ENCODE results near the gene ALG2.
"Not testable (repeated sequence)": the region's sequence is repeated elsewhere in the genome, so short reads cannot be mapped to it uniquely, and the experiment has no call there.

ALG2 gene

DNA sequence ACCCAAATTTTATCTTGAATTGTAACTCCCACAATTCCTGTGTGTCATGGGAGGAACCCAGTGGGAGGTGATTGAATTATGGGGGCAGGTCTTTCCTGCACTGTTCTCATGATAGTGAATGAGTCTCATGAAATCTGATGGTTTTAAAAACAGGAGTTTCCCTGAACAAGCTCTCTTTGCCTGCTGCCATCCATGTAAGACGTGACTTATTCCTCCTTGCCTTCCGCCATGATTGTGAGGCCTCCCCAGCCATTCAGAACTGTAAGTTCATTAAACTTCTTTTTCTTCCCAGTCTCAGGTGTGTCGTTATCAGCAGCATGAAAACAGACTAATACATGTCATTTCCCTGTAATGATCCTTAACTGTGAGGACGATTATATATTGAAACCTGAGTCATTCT is 16.1 kb upstream of the ALG2 start:
- not testable (repeated sequence) for DNase-seq

DNA sequence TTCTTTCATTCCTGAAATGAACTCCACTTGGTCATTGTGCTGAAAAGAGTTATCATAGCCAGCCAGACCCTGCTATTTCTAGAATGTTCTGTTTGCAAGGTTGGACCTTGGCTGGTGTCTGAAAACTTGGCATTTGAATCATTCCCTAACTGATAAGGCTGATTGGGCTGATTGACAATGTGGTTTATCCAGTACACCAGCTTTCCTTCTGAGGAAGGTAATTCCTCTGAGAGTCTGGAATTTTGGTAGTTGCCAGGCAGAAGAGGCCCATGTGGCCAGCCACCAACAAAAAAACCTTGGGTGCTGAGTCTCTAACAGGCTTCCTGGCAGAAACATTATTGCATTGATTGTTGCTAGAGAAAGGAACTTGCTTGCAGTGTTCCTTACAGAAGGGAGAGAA is 15.6 kb upstream of the ALG2 start:
- DNase-seq, result no peak

DNA sequence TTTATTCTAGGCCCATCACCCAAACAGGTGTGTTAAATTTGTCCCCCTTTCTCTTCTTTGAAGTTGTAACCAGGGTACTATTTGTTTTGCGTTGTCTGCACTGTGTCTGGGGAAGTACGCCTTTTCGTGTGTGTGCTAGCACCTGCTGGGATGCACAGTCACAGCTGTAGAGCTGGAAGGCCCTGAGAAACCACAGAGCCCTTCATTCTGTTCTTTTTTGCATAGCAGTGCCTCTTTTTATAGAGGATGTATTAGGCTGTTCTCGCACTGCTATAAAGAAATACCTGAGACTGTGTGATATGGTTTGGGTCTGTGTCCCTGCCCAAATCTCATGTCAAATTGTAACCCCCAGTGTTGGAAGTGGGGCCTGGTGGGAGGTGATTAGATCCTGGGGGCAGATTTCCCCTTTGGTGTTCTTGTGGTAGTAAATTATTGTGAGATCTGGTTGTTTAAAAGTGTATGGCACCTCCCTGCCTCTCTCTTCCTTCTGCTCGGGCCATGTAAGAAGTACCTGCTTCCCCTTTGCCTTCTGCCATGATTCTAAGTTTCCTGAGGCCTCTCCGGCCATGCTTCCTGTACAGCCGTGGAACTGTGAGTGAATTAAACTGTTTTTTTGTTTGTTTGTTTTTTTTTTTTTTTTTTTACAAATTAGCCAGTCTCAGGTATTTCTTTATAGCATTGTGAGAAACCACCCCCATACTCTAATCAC is 14.3 kb upstream of the ALG2 start:
- DNase-seq, result no peak

DNA sequence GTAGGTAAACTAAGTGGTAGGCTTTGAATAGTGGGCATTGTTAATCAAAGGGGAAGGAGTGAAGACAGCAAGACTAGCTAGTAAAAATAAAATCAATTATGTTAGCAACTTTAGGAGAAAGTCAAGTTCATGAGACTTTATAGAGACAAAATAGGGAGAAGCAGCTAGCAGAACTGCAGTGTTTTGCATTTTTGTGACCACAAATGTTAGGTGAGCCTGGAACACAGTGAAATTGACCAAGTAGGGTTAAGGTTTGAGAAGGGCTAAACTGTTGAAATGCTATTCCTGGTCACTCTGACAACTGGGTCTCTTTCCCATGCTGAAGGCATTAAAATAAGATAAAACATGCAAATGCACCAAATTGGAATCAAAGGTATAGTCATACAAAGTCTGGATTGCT is 13.3 kb upstream of the ALG2 start:
- no peak for DNase-seq

- no peak for DNase-seq
Observed at GRCh38 chr9:99234618-99235017, 12.9 kb upstream of the ALG2 start.

DNA sequence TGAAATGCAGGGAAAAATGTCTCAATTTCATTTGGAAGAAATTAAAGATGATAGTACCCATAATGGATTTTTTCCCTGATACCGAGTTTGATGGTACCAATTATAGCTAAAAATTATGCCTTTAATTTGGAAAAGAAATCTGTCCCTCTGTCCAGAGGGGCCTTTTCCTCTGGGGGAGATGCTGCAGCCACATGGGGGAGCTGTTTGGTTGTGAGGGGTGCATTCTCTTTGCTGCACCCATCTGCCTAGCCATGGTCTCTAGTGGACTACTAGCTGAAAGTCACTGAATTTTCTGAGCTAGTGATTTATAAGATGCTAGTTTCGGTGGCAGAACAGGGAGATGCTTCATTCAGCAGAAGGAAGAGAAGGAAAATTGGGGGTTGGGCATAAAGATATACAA is 10.0 kb upstream of the ALG2 start:
- DNase-seq, result no peak

GRCh38 chr9:99230206-99230605 is 8.5 kb upstream of the ALG2 start:
- DNase-seq, result no peak

GRCh38 chr9:99226054-99226453 is 4.3 kb upstream of the ALG2 start:
- no peak for DNase-seq

DNA sequence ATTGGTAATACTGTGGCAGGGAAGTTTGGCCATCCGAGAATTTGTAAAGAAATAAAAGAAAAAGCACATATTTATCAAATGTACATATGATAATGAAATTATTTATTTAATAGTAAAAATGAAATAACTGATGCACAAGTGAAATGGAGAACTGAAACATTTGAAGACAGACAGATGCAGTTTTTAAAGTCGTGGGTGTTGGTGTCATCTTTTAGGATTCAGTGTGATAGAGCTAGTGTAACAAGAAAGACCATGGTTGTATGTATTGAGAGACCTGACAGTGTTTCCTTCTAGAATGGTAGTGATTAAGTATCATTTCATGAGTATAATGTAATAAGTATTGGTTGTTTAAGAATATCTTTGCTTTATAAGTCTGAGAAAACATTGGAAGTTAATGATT is 2.7 kb upstream of the ALG2 start:
- no peak for DNase-seq

- no peak for DNase-seq
Observed at GRCh38 chr9:99222416-99223270, 901 bp upstream of the ALG2 start.

- DNase-seq, result no peak
Observed at GRCh38 chr9:99221266-99221620, 499 bp downstream of the ALG2 start.

- DNase-seq, result no peak
Observed at GRCh38 chr9:99220011-99220410, 1.7 kb downstream of the ALG2 start.

- no peak for DNase-seq
Observed at GRCh38 chr9:99216073-99216472, 5.7 kb downstream of the ALG2 start.

DNA sequence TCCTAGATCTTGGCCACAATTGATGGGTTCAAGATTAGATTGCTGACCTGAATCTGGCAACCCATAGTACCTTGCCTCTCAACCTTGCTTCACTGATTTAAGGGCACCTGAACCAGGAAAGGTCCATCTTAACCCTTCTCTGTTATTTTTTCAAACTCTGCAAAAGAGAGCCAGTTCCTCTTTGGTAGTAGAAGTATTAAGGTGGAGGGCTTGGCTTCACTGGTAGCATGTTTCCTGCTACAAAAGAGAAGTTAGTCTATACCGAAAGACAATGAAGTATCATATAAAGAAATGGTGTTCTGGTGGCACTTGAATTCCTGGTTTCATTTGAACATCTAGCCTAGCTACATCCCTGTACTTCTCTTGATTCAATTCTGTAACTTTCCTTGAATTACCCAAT is 8.5 kb downstream of the ALG2 start:
- no peak for DNase-seq

GRCh38 chr9:99211746-99212145 is 10.0 kb downstream of the ALG2 start:
- DNase-seq, result no peak

DNA sequence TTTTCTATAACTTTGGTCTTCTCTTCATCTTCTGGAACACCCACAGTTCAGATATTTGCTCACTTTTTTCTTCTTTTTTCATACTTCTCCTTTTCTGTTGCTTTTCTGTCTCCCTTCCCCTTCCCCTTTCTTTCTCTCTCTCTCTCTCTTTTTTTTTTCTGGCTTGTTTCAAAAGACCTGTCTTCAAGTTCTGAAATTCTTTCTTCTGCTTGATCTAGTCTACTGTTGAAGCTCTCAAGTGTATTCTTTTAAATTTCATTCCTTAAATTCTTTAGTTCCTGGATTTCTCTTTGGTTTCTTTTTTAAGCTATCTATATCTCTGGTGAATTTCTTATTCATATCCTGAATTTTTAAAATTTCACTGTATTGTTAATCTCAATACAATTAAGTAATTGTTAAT is 11.2 kb downstream of the ALG2 start:
- DNase-seq, result no peak

DNA sequence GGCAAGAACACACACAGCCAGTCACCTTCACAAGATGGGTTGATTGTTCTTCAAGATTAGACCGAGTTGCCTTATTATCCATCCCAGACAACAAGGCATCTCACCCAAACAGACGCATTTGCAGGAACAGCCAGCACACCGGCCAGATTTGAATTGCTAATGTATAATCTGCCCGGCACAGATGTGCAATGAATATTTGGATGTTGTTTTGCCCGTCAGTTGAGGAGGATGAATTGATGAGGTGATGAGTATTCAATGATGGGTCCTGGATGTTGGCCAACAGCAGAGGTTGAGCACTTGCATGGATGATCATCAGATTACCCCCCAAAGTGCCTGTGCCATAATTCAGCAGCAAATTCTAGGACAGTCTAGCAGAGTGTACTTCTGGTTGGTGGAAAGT is 20.1 kb downstream of the ALG2 start:
- DNase-seq, result no peak

DNA sequence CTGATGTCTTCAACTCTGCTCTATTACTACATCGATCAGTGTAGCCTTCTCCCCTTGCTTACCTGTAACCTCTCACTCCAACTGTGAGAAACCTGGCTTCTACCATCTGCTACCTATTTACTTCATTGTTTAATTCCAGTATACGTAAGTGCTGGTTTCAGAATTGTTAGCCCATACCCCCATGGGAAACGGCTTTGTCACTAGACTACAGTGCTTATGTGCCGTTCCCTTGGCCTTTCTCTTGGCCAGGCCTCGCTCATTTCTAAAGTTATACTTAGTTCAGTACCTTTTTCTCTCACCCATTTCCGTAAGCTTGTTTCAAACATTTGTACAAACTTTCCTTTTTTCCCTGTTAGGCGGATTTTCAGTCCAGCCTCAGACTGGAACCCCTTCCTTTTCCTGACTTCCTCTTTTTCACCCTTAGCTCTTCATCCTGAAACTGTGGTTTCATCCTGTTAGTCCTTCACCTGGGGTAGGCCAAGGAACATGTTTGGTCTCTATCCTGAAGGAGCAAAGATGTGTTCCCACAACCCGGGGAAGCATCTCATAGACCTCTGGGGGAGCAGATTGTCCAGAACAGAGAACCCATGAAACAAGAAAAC is 21.7 kb downstream of the ALG2 start:
- DNase-seq, result no peak

- DNase-seq, result no peak
Observed at GRCh38 chr9:99197987-99198386, 23.8 kb downstream of the ALG2 start.

- DNase-seq, result no peak
Observed at GRCh38 chr9:99197124-99197630, 24.6 kb downstream of the ALG2 start.

- DNase-seq, result not testable (repeated sequence)
Observed at GRCh38 chr9:99196484-99196883, 25.3 kb downstream of the ALG2 start.

DNA sequence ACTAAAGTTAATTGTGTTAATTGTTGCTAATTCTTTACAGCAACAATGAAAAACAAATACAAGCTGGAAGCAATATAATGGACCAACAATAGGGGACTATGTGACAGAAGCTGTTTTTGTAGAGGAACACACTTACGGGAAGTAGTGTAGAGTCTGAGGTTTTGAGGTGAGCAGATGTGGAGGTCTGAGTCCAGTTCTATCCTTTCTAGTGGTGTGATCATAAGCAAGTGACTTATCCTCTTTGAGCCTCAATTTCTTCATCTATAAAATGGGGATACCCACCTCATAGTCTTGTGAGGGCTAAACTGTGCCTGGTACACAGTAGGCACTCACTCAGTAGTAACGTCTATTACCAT is 28.3 kb downstream of the ALG2 start:
- no peak for DNase-seq

GRCh38 chr9:99192786-99193465 is 28.8 kb downstream of the ALG2 start:
- no peak for DNase-seq
